Ovary (tissue), 3 donors: ENCODE data around the gene VPS8.

ENCODE experiments used
- EP300 ChIP-seq: sonication (generic); formaldehyde crosslinking; IDR thresholded peaks from one replicate; pipeline ENCODE4 v1.6.1; 2017; ENCODE audit warnings: antibody characterized with exemption
- POLR2A ChIP-seq: fragments of 450-650 bp; IDR thresholded peaks from one replicate; pipeline ENCODE4 v1.6.1; 2017; ENCODE audit warnings: antibody characterized with exemption, mild to moderate bottlenecking, moderate library complexity
- TF ChIP-seq, protein P1 (sequence below), 3 donors: fragments of 450-650 bp in 2 of 3; fragments of 200-600 bp in 1 of 3; IDR thresholded peaks; one replicate each; pipeline versions ENCODE4 v1.5.1 to v1.8.0; 2016 to 2022; ENCODE audit warnings: antibody characterized with exemption in 3 of 3, mild to moderate bottlenecking in 1 of 3
- donor health status: DM: no; HTN: no; CAD: no.

- TF ChIP-seq POLR2A (no peak), EP300 (no peak)
- TF ChIP-seq, protein P1, sequence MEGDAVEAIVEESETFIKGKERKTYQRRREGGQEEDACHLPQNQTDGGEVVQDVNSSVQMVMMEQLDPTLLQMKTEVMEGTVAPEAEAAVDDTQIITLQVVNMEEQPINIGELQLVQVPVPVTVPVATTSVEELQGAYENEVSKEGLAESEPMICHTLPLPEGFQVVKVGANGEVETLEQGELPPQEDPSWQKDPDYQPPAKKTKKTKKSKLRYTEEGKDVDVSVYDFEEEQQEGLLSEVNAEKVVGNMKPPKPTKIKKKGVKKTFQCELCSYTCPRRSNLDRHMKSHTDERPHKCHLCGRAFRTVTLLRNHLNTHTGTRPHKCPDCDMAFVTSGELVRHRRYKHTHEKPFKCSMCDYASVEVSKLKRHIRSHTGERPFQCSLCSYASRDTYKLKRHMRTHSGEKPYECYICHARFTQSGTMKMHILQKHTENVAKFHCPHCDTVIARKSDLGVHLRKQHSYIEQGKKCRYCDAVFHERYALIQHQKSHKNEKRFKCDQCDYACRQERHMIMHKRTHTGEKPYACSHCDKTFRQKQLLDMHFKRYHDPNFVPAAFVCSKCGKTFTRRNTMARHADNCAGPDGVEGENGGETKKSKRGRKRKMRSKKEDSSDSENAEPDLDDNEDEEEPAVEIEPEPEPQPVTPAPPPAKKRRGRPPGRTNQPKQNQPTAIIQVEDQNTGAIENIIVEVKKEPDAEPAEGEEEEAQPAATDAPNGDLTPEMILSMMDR (IDR thresholded peaks at IDR 0.05): no peak
These were observed 24.3 kb downstream of the VPS8 start for GRCh38 chr3:184836090-184836822.
